ENCODE results near the gene NPSR1. TPM values are rescaled to one million over a fixed set of nuclear protein-coding genes. Genes with fewer than 3 reads are reported as not detected.
"Not testable (repeated sequence)": the region's sequence is repeated elsewhere in the genome, so short reads cannot be mapped to it uniquely, and the experiment has no call there.

Gene NPSR1
- total RNA-seq, result not detected in 2 replicates

GRCh38 chr7:34657632-34658268 is at the start of gene NPSR1:
TSS of gene NPSR1 (plus strand) at chr7:34658218. CDS start at chr7:34658413, 195 bp downstream.
- DNase-seq (ENCODE audit: low read depth in 2 of 2), result no peak

- no peak for DNase-seq (ENCODE audit: low read depth in 2 of 2)
These were observed 45.4 kb upstream of the NPSR1 start for GRCh38 chr7:34612661-34613060.

GRCh38 chr7:34620425-34620824 is 37.6 kb upstream of the NPSR1 start:
- DNase-seq (ENCODE audit: low read depth in 2 of 2), result no peak

- DNase-seq (ENCODE audit: low read depth in 2 of 2), result no peak
These were observed 35.8 kb upstream of the NPSR1 start for GRCh38 chr7:34622182-34622581.

GRCh38 chr7:34622771-34623250 is 35.2 kb upstream of the NPSR1 start:
- no peak for DNase-seq (ENCODE audit: low read depth in 2 of 2)

GRCh38 chr7:34628618-34629017 is 29.4 kb upstream of the NPSR1 start:
- not testable (repeated sequence) for DNase-seq (ENCODE audit: low read depth in 2 of 2)

- DNase-seq (ENCODE audit: low read depth in 2 of 2), result no peak
These were observed 5.2 kb upstream of the NPSR1 start for GRCh38 chr7:34652809-34653208.

GRCh38 chr7:34653787-34654186 is 4.2 kb upstream of the NPSR1 start:
- no peak for DNase-seq (ENCODE audit: low read depth in 2 of 2)

GRCh38 chr7:34655384-34655783 is 2.6 kb upstream of the NPSR1 start:
- DNase-seq (ENCODE audit: low read depth in 2 of 2), result no peak

GRCh38 chr7:34656041-34656440 is 2.0 kb upstream of the NPSR1 start:
- no peak for DNase-seq (ENCODE audit: low read depth in 2 of 2)

- no peak for DNase-seq (ENCODE audit: low read depth in 2 of 2)
These were observed 1.6 kb downstream of the NPSR1 start for GRCh38 chr7:34659472-34660075.

- DNase-seq (ENCODE audit: low read depth in 2 of 2), result no peak
These were observed 4.2 kb downstream of the NPSR1 start for GRCh38 chr7:34662058-34662708.

- DNase-seq (ENCODE audit: low read depth in 2 of 2), result no peak
These were observed 6.7 kb downstream of the NPSR1 start for GRCh38 chr7:34664755-34665154.

GRCh38 chr7:34672430-34672829 is 14.4 kb downstream of the NPSR1 start:
- peak in 1 of 2 donors; percentile 60 for DNase-seq (ENCODE audit: low read depth in 2 of 2)

GRCh38 chr7:34673066-34673465 is 15.0 kb downstream of the NPSR1 start:
- no peak for DNase-seq (ENCODE audit: low read depth in 2 of 2)

GRCh38 chr7:34675749-34676374 is 17.8 kb downstream of the NPSR1 start:
- peak; percentile 36 to 55 for DNase-seq (ENCODE audit: low read depth in 2 of 2)

- DNase-seq (ENCODE audit: low read depth in 2 of 2), result no peak
These were observed 19.5 kb downstream of the NPSR1 start for GRCh38 chr7:34677491-34677890.

- no peak for DNase-seq (ENCODE audit: low read depth in 2 of 2)
These were observed 29.5 kb downstream of the NPSR1 start for GRCh38 chr7:34687529-34687928.

- no peak for DNase-seq (ENCODE audit: low read depth in 2 of 2)
These were observed 38.4 kb downstream of the NPSR1 start for GRCh38 chr7:34696415-34696814.

- DNase-seq (ENCODE audit: low read depth in 2 of 2), result no peak
These were observed 51.8 kb downstream of the NPSR1 start for GRCh38 chr7:34709771-34710170.

- DNase-seq (ENCODE audit: low read depth in 2 of 2), result no peak
These were observed 60.8 kb downstream of the NPSR1 start for GRCh38 chr7:34718867-34719266.

GRCh38 chr7:34719636-34720035 is 61.6 kb downstream of the NPSR1 start:
- no peak for DNase-seq (ENCODE audit: low read depth in 2 of 2)
